Measurements from ENCODE around the gene ITPR1.
A peak's percentile ranks its signal among the peaks of the same experiment; 100 is the strongest.

The ITPR1 gene

GRCh38 chr3:4865714-4866113 is 372.6 kb downstream of the ITPR1 start:
- Histone ChIP-seq H3K36me3 (replicated peaks) (no peaks in the 10 kb centered on the region), H3K27me3 (ENCODE audit: low read depth) (no peaks in the 10 kb centered on the region), H3K4me3 (no peak overlapping the region), H3K9me3 (no peaks in the 10 kb centered on the region), H3K4me1 (peaks cover 43% of the 10 kb centered on the region)
- DNase-seq (ENCODE audit: low spot score in 2 of 2): no peak
- in situ Hi-C loops (cut with MboI; ENCODE audit: low sequenced_read_pairs): no loop called here

DNA sequence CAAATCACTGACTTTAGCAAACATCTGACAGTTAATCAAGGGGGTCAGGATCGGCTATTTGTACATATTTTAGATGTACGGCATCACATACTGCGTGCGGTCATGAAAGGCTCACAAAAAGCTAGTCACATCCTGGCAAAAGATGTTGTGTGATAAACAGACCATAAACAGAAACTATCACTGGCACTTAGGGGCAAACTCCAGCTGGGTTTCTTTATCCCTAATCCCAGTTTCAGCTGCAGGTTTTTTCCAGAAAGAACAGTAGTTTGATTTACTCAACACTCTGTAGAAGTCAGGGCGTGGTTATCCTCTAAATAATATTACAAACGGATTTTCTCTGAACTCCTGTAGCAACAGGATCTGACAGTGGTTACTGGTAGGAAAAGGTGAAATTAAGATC is 373.7 kb downstream of the ITPR1 start:
- Histone ChIP-seq H3K4me1 (peaks cover 43% of the 10 kb centered on the region), H3K9me3 (no peaks in the 10 kb centered on the region), H3K27me3 (ENCODE audit: low read depth) (no peaks in the 10 kb centered on the region), H3K4me3 (no peak overlapping the region), H3K36me3 (replicated peaks) (no peaks in the 10 kb centered on the region)
- no peak for DNase-seq (ENCODE audit: low spot score in 2 of 2)
- in situ Hi-C loops (cut with MboI; ENCODE audit: low sequenced_read_pairs): no loop called here

GRCh38 chr3:4877173-4877787 is 384.1 kb downstream of the ITPR1 start:
- no peak for DNase-seq (ENCODE audit: low spot score in 2 of 2)
- Histone ChIP-seq H3K36me3 (replicated peaks) (no peaks in the 10 kb centered on the region), H3K27me3 (ENCODE audit: low read depth) (no peaks in the 10 kb centered on the region), H3K4me3 (no peak overlapping the region), H3K9me3 (no peaks in the 10 kb centered on the region), H3K4me1 (no peaks in the 10 kb centered on the region)
- in situ Hi-C loops (cut with MboI; ENCODE audit: low sequenced_read_pairs): no loop called here

GRCh38 chr3:4880850-4881249 is 387.7 kb downstream of the ITPR1 start:
- no peak for DNase-seq (ENCODE audit: low spot score in 2 of 2)
- peaks cover 4% of the 10 kb centered on the region for H3K4me1 ChIP-seq
- no peaks in the 10 kb centered on the region for H3K27me3 ChIP-seq (ENCODE audit: low read depth)
- H3K9me3 ChIP-seq: no peaks in the 10 kb centered on the region
- no peak overlapping the region for H3K4me3 ChIP-seq
- in situ Hi-C loops (cut with MboI; ENCODE audit: low sequenced_read_pairs): no loop called here
- no peaks in the 10 kb centered on the region for H3K36me3 ChIP-seq (replicated peaks)

DNA sequence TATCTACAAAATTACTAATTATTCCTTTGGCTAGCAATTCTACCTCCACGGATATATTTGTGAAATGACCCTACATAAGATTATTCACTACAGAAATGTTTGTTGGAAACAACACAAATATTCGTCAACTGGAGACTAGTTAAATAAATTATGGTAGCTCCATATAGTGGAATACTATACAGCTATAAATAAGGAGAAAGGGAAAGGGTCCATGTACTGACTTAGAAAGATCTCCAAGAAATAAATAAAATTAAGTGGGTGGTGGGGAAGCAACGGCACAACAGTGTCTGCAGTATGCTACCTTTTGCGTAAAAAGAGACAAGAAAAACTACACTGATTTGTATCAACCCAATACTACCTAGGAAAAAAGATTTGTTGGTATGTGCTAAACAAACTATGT is 389.4 kb downstream of the ITPR1 start:
- Histone ChIP-seq H3K4me1 (peaks cover 4% of the 10 kb centered on the region), H3K4me3 (no peak overlapping the region), H3K9me3 (no peaks in the 10 kb centered on the region), H3K27me3 (ENCODE audit: low read depth) (no peaks in the 10 kb centered on the region), H3K36me3 (replicated peaks) (no peaks in the 10 kb centered on the region)
- in situ Hi-C loops (cut with MboI; ENCODE audit: low sequenced_read_pairs): no loop called here
- no peak for DNase-seq (ENCODE audit: low spot score in 2 of 2)

GRCh38 chr3:4883011-4883410 is 389.9 kb downstream of the ITPR1 start:
- peaks cover 4% of the 10 kb centered on the region for H3K4me1 ChIP-seq
- no peak for DNase-seq (ENCODE audit: low spot score in 2 of 2)
- H3K27me3 ChIP-seq (ENCODE audit: low read depth): no peaks in the 10 kb centered on the region
- in situ Hi-C loops (cut with MboI; ENCODE audit: low sequenced_read_pairs): no loop called here
- no peaks in the 10 kb centered on the region for H3K36me3 ChIP-seq (replicated peaks)
- H3K4me3 ChIP-seq: no peak overlapping the region
- no peaks in the 10 kb centered on the region for H3K9me3 ChIP-seq

DNA sequence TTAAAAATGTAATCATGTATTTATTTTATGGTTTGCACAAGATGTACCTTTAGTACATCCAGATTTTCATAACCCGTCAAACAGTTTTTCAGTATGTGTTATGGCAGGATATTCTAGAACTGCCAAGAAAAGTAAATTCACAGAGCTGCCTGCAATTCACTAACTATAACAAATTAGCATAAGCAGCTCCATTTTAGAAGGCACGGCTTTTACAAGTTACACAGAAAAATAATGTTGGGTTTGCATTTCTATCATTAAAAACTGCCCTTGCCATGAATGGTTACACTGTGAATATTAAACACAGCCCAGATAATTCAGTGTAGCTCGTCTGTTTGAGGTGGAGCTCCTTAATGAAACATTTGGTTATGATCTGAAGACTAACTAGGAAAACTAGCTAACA is 391.7 kb downstream of the ITPR1 start:
- no peaks in the 10 kb centered on the region for H3K36me3 ChIP-seq (replicated peaks)

DNA sequence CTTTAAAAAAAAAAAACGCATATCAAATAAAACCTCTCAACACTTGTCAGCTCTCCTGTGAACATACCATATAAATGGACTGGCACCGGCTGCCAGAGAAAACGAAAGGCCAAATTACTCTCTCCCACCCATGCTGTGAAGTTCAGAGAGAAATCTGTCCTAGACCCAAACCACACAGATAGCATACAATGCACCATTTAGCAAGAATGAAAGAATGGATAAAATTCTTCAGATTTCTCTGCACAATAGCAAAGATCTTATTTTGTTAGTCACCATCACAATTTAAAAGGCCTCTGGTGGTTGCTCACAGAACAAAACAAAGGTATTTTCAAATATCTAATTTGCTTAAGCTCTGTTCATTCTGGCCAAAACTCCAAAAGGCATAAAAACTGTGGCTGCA is 392.2 kb downstream of the ITPR1 start:
- in situ Hi-C loops (cut with MboI; ENCODE audit: low sequenced_read_pairs): no loop called here
- no peak overlapping the region for H3K4me3 ChIP-seq
- no peaks in the 10 kb centered on the region for H3K36me3 ChIP-seq (replicated peaks)
- no peaks in the 10 kb centered on the region for H3K27me3 ChIP-seq (ENCODE audit: low read depth)
- peak in 1 of 2 experiments; percentile 22 for DNase-seq (ENCODE audit: low spot score in 2 of 2)
- H3K9me3 ChIP-seq: no peaks in the 10 kb centered on the region
- peaks cover 4% of the 10 kb centered on the region for H3K4me1 ChIP-seq

More for the DNA sequence above, 391.7 kb downstream of the ITPR1 start:
- no peak overlapping the region for H3K4me3 ChIP-seq
- no peaks in the 10 kb centered on the region for H3K9me3 ChIP-seq
- H3K4me1 ChIP-seq: peaks cover 4% of the 10 kb centered on the region
- no peaks in the 10 kb centered on the region for H3K27me3 ChIP-seq (ENCODE audit: low read depth)
- in situ Hi-C loops (cut with MboI; ENCODE audit: low sequenced_read_pairs): no loop called here
- no peak for DNase-seq (ENCODE audit: low spot score in 2 of 2)

DNA sequence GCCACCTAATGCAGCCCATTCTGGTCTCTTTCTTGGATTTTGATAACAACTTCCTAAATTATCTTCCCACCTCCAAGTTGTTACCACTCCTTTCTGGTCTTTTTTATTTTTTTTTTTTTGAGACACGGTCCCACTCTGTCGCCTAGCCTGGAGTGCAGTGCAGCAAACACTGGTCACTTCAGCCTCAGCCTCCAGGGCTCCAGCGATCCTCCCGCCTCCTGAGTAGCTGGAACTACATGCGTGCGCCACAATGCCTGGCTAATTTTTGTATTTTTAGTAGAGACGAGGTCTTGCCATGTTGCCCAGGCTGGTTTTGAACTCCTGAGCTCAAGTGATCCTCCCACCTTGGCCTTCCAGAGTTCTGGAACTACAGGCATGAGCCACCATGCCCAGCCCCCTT is 393.3 kb downstream of the ITPR1 start:
- Histone ChIP-seq H3K9me3 (no peaks in the 10 kb centered on the region), H3K27me3 (ENCODE audit: low read depth) (no peaks in the 10 kb centered on the region), H3K4me3 (no peak overlapping the region), H3K36me3 (replicated peaks) (no peaks in the 10 kb centered on the region), H3K4me1 (peaks cover 4% of the 10 kb centered on the region)
- in situ Hi-C loops (cut with MboI; ENCODE audit: low sequenced_read_pairs): no loop called here
- DNase-seq (ENCODE audit: low spot score in 2 of 2): no peak

- DNase-seq (ENCODE audit: low spot score in 2 of 2): no peak
- no peaks in the 10 kb centered on the region for H3K27me3 ChIP-seq (ENCODE audit: low read depth)
- in situ Hi-C loops (cut with MboI; ENCODE audit: low sequenced_read_pairs): no loop called here
- no peak overlapping the region for H3K4me3 ChIP-seq
- no peaks in the 10 kb centered on the region for H3K9me3 ChIP-seq
- peaks cover 4% of the 10 kb centered on the region for H3K4me1 ChIP-seq
- no peaks in the 10 kb centered on the region for H3K36me3 ChIP-seq (replicated peaks)
Observed at GRCh38 chr3:4887177-4887576, 394.0 kb downstream of the ITPR1 start.

DNA sequence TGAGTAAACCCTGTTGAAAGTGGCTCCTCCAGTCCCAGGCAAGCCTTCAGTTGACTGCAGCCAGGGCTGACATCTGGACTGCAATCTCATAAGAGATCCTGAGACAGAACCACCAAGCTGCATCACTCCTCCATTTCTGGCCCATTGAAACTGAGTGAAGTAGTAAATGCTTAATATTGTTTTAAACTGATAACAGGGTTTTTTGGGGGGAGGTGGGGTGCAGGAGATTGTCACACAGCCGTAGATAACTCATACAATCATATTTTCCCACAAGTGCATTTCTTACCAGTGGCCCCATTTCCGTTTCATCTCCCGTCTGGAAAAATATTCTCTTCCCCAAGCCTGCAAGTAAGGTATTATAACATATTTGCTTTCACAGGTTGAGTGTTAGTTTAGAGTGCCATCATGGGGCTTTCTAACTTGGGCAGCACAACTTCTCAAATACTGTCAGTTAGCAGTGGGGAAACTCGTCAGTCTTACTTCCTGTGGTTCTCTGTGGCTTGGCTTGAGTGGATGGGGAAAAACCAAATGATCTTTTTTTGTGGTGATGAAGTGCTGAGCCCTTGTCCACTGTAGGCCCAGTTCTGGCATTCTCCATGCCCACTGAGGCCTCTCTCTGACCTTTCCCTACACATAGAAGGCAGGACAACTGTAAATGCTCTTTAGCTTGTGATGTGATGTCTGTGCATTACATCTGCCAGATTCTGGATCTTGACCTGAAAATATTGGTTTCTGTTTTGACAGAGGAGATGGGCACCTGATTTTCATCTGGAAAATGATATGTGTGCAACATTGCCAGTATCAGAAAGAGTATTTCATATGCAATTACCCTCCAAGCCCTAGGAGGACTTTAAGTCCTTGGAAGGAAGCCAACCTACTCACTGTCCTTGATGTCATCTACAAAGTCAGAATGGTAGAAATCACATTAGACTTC is 396.0 kb downstream of the ITPR1 start:
- Histone ChIP-seq H3K36me3 (replicated peaks) (no peaks in the 10 kb centered on the region), H3K4me3 (no peak overlapping the region), H3K9me3 (no peaks in the 10 kb centered on the region), H3K4me1 (peaks cover 4% of the 10 kb centered on the region), H3K27me3 (ENCODE audit: low read depth) (no peaks in the 10 kb centered on the region)
- no peak for DNase-seq (ENCODE audit: low spot score in 2 of 2)
- in situ Hi-C loops (cut with MboI; ENCODE audit: low sequenced_read_pairs): no loop called here

- H3K36me3 ChIP-seq (replicated peaks): no peaks in the 10 kb centered on the region
- in situ Hi-C loops (cut with MboI; ENCODE audit: low sequenced_read_pairs): no loop called here
Observed at GRCh38 chr3:4889896-4890295, 396.7 kb downstream of the ITPR1 start.

DNA sequence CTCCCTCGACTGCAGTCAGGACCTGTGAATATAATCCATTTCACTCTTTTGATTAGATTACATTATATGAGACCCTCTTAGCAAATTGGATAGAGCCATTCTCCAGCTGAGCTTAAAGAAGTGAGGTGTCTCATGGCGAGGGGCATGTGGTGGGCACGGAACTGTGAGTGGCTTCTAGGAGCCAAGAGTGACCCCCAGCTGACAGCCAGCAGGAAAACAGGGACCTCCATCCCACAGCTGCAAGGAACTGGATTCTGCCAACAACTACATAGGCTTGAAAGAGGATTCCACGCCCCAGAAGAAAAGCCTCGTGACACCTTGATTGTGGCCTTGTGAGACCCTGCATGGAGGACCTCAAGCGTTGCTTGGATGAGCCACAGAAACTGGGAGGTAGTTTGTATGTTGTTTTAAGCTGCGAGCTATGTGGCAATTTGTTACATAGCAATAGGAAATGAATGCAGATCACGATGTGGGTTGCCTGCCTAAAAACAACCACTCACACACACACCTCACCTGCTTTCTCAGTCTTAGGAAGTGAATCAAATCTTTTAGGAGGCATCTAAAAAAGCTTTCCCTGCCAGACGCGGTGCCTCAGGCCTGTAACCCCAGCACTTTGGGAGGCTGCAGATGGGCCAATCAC is 401.9 kb downstream of the ITPR1 start:
- no peaks in the 10 kb centered on the region for H3K27me3 ChIP-seq (ENCODE audit: low read depth)
- no peak for DNase-seq (ENCODE audit: low spot score in 2 of 2)
- no peak overlapping the region for H3K4me3 ChIP-seq
- H3K36me3 ChIP-seq (replicated peaks): no peaks in the 10 kb centered on the region
- H3K4me1 ChIP-seq: no peaks in the 10 kb centered on the region
- H3K9me3 ChIP-seq: no peaks in the 10 kb centered on the region
- in situ Hi-C loops (cut with MboI; ENCODE audit: low sequenced_read_pairs): no loop called here

More at GRCh38 chr3:4889896-4890295, 396.7 kb downstream of the ITPR1 start:
- no peaks in the 10 kb centered on the region for H3K9me3 ChIP-seq
- no peak for DNase-seq (ENCODE audit: low spot score in 2 of 2)
- H3K27me3 ChIP-seq (ENCODE audit: low read depth): no peaks in the 10 kb centered on the region
- H3K4me1 ChIP-seq: peaks cover 2% of the 10 kb centered on the region
- no peak overlapping the region for H3K4me3 ChIP-seq

DNA sequence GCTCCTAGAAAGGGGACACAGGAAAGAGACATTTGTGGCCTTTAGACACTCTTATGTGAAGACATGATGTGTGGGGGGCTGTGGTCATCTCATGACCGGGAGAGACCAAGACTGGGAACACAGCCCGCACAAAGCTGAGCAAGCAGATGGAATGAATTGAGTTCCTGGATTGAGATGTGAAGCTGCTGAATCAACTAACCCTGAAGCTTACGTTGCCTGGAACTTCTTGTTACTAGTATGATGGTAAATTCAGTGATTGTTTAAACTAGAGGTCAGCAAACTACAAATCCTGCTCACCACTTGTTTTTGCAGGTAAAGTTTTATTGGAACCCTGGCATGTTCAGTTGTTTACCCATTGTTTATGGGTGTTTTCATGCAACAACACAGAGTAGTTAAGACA is 402.7 kb downstream of the ITPR1 start:
- in situ Hi-C loops (cut with MboI; ENCODE audit: low sequenced_read_pairs): no loop called here
- no peaks in the 10 kb centered on the region for H3K27me3 ChIP-seq (ENCODE audit: low read depth)
- no peak for DNase-seq (ENCODE audit: low spot score in 2 of 2)

More for the DNA sequence above, 402.7 kb downstream of the ITPR1 start:
- Histone ChIP-seq H3K36me3 (replicated peaks) (no peaks in the 10 kb centered on the region), H3K4me1 (no peaks in the 10 kb centered on the region), H3K4me3 (no peak overlapping the region), H3K9me3 (no peaks in the 10 kb centered on the region)
